NOMO-1 (cell line): ENCODE results near the gene TMEM205.
A peak's percentile ranks its signal among the peaks of the same experiment; 100 is the strongest.
"Not testable (repeated sequence)": the region's sequence is repeated elsewhere in the genome, so short reads cannot be mapped to it uniquely, and the experiment has no call there.

Source experiments
- DNase-seq, 2 experiments: peaks; one replicate each; lab custom pipeline; 2025; ENCODE audit not compliant: unreplicated experiment in 2 of 2; lab: John Stamatoyannopoulos, UW

The TMEM205 gene

DNA sequence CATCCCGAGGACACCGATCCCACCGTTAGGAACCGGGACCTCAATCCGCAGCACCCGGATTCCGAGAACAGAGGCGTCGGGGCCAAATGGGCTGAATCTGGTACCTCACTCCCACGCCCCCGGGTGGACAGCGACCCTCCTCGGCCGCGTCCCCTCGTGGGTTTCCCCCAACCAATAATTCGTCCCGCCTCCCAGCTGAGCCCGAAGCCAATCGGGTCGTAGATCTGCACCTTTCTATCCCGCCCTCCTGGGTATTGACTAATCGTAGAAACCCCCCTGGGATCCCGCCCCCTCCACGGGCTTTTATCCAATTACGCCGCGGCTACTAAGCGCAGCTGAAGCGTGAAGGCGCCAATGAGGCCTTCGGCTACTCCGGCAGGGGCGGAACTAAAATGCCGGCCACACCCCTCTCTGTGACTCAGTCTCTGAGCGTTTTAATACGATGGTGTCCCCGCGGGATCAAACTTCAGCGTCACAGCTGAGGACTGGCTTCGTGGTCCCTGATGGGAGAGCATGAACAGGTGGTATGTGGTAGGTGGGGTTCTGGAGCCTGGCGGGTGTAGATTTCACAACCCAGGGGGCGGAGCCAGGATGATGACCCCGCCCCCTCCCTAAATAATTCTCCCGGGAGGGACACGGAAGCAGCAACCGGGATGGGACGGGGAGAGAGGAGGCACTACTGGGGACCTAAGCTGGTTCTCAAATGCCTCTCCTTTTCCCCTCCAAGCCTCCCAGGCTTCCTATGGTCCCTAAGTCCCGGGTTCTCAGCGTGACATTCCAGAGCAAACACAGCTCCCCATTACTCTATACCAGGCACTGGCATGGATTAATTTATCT, at the start of gene TMEM205, which contains the start of gene CCDC159:
TMEM205 (minus strand) TSS at position 165 of the 837 bp plus-strand sequence. CDS start 649 bp downstream, outside the sequence.
CCDC159 (plus strand) TSS at position 416 of the 837 bp plus-strand sequence; CDS start at position 504, 88 bp downstream.
- DNase-seq: peak; percentile 98 to 99

DNA sequence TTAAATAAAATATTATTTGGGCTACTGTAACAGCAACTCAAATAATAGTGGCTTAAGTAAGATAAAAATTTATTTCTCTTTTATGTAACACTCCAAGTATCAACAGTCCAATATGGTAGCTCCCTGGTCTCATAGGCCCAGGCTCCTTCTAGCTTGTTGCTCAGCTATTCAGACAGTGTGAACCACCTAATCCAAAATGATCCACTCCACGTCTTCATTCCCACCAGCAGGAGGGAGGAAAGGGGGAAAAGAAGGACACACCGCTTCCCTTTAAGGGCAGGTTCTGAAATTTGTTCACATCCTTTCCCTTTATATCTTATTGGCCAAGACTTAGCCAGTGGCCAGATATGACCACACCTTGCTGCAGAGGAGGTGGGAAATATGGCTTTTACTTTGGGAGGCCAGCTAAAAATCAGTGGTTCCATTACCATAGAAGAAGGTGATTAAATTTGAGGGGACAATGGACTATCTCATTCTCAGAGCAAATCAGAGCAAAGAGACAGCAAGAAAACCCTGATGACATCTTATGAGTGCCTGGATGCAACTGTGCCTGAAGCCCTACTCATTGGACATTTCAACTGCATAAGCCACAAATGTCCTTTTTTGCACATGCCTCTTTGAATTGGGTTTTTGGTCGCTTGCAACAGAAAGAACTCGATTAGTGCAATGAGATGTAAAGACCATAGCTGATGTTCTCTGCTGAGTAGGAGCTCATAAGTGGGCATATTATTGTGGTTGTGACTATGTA, 45.0 kb upstream of the TMEM205 start:
- no peak for DNase-seq

DNA sequence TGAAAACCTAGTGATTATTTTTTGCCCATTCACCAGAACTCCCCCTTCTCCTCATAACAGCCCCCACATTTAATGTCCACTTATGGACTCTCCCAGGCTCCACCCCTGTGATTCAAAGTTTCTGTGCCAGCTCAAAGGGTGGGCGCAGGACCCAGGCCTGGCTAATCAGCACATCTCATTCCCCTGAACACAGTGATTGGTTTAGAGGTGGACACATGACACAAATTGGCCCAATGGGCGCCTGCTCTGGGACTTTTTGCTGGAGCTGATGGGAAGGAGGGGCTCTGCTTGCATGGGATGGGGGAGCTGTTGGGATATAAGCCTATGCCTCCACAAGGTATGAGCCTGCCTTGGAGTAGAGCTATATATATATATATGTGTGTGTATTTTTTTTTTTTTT, 44.3 kb upstream of the TMEM205 start:
- DNase-seq: no peak

DNA sequence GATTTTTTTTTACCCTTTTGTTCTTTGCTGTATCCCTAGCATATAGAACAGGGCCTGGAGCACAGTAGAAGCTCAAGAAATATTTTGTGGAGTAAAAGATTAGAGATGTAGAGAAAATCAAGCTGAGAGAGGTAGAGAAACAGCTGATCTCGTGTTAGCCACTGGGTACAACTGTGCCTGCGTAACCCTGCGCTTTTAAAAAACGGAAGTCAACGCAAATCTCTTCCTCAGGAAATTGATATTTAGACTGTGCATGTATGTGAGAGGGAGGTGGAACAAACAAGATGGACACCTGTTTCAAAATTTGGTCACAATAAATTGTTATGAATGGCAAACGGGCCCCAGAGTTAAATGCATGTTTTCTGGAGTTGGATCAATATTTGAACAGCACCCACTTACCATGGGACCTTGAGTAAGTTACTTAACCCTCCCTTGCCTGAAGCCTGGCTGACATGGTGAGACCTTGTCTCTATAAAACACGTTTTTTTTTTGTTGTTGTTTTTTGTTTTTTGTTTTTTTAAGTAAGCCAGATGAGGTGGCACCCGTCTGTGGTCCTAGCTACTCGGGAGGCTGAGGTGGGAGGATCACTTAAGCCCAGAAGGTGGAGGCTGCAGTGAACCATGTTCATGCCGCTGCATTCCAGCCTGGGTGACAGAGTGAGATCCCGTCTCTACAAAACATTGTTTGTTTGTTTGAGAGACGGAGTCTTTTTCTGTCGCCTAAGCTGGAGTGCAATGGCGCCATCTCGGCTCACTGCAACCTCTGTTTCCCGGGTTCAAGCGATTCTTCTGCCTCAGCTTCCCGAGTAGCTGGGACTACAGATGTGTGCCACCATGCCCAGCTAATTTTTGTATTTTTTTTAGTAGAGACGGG, 41.3 kb upstream of the TMEM205 start:
- DNase-seq: peak; percentile 75 to 88

DNA sequence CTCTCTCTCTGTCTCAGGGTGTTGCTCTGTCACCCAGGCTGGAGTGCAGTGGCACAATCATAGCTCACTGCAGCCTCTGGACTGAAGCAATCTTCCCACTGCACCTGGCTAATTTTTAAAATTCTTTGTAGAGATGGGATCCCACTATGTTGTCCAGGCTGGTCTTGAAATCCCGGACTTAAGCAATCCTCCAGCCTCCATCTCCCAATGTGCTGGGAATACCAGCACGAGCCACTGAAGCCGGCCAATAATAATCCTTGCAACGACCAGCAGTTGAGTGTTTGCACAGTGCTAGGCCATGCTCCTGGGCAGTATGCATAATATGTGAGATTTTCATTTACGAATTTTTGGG, 38.7 kb upstream of the TMEM205 start:
- DNase-seq: no peak

DNA sequence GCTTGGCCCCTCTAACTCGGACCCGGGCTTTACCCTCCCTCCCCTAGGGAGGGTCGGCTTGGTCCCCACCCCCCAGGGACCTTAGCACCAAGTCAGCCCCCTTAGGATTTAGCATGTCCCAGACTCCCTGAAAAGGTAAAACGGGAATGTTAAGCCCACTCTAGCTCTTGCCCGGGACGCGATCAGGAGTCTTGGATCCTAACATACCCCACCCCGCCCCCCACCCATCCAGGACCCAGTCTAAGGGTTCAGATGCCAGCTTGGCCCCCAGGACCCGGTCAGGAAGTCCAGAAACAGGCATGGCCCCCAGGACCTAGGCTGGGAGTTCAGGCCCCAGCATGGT, 37.6 kb upstream of the TMEM205 start:
- DNase-seq: no peak

DNA sequence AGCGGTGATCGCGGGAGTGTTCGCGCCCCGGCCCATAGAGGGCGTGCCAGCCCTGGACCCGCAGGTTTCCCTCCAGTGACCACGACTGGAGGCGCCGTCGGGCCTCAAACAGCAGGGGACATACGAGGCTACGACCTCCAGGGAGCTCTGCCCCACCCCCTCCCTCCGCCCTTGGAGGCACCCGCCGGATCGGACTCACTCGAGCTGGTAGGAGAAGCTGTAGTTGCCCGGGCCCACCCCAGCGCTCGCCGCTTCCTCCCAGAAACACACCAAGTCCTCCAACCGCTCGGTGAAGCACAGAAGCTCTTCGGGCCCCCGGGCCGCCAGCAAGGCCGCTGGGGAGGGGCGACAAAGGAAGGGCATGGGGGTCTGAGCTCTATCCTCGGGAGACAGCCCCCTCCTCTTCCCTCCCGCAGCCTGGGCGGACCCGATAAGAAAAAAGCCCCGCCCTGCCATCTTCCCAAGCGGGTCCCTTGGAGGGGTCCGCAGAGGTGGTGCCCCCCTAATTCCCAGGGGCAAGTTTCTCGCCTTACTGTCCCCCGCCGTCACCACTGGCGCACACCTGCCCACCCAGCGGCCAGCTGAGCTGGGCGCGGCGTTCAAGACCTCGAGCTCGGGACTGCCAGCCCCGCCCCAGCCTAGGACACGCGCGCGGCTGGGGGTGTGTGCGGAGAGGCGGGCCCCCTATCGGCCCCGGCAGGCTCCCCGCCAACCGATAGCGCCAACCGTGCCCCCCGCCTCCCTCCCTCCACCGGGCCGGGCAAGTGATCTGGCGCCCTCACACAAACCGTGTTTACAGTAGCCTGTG, 37.0 kb upstream of the TMEM205 start:
- peak; percentile 63 to 80 for DNase-seq

DNA sequence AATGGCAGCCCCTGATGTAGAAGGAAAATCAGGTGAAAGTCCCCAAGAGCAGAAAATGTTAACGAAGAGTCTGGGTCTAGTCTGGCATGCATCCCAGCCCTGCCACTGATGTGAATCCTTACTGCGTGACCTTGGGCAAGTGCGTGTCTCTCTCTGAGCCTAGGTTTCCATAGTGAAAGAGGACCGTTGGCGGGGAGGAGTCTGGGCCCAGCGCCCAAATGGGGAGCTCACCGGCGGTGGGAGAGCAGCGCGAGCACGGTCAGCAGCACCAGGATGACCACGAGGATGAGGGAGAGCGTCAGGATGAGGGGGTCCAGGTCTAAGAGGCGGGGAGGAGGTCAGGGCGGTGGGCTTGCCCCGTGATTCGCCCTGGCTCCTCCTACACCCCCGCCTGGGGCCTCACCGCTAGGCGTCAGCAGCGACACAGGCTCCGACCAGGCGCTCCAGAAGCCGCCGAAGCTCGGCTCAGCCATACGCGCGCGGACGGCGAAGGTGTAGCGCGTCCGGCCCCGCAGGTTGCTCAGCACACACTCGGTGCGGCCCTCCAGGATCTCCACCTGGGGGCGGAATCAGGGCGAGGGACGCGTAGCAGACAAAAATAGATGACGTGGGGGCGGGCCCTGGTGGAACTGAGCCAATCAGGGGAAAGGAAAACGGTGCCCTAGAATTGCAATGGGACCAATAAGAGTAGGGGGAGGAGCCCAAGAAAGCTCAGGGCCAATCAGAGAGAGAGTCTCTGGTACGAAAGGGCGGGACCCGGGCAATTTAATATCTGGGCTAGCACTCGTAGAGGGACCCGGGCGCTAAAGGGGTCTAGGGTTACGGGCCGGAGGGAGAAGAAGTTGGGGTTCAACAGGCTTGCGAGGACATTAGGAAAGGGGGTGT, 34.8 kb upstream of the TMEM205 start:
- DNase-seq: peak; percentile 97 to 100

DNA sequence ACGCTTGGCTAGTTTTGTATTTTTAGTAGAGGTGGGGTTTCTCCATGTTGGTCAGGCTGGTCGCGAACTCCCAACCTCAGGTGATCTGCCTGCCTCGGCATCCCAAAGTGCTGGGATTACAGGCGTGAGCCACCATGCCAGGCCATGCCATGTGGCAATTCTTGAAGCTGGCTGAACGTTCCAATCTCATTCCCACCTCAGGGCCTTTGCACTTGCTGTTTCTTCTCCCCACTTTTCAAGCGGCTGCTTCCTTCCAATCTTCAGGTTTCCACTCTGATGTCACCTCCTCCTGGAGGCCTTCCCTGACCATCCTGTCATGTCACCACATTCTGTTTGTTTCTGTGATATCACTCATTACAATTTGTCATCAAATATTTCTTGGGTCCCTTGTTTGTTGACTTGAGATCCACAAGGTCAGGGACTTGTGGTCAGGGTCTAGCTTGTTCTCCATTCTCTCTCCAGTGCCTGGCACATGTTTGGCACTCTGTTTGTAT, 33.8 kb upstream of the TMEM205 start:
- DNase-seq: no peak

DNA sequence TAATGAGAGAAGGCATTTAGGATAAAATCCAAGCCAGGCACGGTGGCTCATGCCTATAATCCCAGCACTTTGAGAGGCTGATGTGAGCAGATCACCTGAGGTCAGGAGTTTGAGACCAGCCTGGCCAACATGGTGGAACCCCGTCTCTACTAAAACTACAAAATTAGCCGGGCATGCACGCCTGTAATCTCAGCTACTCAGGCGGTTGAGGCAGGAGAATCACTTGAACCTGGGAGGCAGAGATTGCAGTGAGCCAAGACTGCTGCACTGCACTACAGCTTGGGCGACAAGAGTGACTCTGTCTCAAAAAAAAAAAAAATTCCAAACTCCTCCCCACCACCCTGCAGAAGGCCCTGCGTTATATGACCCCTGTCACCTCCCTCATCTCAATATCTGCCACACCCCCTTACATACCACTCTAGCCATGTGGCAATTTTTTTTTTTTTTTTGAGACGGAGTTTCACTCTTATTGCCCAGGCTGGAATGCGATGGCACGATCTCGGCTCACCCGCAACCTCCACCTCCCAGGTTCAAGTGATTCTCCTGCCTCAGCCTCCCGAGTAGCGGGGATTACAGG, 33.3 kb upstream of the TMEM205 start:
- not testable (repeated sequence) for DNase-seq

DNA sequence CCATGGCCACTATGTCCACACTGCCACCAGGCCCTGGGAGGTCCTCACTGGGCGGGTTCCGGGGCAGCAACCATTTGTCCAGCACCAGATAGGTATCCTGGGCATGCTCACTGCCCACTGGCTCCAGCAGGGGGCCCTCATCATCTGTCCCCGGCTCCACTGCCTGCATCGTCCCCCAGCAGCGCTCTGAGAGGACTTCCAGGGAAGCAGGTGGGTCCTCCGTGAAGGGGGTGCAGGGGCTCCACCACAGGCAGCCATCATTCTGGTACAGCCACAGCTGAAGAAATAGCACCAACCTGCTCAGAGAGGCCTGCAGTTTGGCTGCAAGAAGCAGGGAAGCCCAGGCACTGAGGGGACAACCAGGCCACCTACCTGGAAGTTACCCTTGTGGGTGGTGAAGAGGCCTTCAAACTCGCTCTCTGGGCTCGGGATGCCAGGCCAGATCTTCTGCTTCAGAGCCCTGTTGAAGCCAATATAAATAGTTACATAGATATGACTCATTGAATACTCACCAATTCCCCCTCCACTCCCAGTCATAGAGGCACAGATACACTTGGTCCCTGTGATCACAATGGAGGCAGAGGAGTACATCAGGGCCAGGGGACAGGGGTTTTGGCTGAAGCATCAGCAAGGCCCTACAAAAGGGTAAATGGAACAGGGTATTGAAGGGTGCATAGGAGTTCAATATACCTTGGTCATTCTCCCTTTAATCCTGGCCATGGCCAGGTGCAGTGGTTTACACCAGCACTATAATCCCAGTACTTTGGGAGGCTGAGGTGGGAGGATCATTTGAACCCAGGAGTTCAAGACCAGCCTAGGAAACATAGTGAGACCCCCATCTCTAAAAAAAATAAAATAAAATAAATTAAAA, 32.5 kb upstream of the TMEM205 start:
- DNase-seq: no peak

DNA sequence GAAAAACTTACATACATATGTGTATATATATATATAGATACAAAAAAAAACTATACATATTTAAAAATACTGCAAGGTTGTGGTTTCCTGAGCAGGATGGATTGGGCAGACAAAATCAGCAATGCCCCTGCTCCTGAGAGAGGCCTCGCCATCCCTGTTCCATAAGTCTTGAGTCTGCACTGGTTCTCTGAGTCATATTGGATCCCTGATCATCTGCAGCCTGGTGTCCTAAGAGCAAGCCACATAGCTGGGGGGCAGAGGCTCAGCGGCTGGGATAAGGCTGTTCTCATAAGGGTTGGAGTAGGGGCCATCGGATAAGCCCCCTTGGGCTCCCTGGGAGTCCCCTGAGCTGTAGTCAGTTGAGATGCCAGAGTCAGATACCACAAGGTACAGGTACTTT, 31.7 kb upstream of the TMEM205 start:
- no peak for DNase-seq

DNA sequence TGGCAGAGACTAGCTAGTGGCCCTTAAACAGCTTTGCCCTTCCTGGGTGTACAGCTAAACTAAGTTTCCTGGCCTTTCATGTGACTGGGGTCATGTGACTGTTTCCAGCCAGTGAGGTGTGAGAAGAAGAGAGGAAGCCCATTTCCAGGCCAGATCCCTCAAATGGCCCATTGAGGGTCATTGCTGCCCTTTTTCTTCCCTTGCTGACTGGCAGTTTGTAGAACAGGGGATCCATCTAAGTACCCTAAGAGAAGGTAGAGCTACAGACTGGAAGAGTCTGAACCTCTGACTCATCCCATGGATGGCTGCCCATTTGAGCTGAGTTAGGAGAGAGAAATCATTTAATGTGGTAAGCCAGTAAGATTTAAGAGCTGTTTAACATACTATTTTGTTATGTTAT, 31.2 kb upstream of the TMEM205 start:
- DNase-seq: peak in 1 of 2 experiments; percentile 19

DNA sequence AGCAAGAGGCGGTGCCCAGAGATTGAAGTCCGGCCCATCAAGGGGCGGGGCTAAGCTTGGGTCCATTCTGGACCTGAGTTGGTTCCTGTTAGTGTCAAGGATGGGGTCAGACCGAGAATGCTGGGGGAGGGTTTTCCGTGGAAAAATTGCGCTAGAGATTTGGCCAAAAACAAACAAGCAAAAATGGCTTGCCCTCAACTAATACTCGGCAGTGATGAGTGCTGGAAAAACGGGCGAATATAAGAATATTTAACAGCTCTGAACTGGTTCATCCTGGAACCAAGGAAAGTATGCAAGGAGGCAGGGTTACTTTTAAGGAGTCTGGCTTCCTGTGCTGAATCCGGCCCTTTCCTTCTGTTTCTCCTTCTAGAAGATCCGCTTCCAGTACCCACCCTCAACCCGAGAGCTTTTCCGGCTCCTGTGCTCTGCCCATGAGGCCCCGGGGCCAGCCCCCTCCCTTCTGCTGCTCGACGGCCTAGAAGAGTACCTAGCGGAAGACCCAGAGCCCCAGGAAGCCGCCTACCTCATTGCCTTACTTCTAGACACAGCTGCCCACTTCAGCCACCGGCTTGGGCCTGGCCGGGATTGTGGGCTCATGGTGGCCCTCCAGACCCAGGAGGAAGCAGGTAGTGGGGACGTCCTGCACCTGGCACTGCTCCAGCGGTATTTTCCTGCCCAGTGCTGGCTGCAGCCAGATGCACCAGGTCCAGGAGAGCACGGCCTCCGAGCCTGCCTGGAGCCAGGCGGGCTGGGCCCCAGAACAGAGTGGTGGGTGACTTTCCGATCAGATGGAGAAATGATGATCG, 29.3 kb upstream of the TMEM205 start:
- peak; percentile 53 to 56 for DNase-seq

DNA sequence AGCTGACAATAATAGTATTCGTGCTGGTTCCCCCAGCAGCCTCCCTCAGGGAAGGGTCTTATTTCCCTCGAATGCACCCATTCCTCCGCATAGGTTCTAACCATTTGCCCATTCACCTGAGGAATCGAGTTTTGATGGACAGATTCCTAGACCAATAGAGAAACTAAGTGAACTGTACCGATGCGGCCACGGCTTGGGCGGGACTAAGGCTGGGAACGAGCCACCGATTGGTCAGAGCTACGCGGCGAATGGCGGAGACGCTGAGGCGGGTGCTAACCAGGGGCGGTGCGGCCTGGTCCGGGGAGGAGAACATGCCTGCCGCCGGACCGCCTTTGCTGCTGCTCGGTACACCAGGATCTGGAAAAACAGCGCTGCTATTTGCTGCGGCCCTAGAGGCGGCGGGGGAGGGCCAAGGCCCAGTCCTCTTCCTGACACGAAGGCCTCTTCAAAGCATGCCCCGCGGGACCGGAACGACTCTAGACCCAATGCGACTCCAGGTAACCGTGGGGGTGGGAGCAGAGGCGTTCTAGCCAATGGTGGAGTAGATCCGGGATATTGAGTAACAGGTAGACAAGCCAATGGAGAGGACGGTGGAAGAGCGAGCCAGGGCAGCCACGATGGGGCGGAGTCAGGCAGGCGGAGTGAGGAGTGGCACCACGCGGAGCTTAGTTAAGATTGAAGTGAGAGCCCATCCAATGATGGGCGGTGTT, 28.5 kb upstream of the TMEM205 start, which contains the start of gene SWSAP1:
SWSAP1 (plus strand) TSS at position 234 of the 710 bp plus-strand sequence; CDS start at position 249, 15 bp downstream.
- DNase-seq: peak; percentile 99 to 100

DNA sequence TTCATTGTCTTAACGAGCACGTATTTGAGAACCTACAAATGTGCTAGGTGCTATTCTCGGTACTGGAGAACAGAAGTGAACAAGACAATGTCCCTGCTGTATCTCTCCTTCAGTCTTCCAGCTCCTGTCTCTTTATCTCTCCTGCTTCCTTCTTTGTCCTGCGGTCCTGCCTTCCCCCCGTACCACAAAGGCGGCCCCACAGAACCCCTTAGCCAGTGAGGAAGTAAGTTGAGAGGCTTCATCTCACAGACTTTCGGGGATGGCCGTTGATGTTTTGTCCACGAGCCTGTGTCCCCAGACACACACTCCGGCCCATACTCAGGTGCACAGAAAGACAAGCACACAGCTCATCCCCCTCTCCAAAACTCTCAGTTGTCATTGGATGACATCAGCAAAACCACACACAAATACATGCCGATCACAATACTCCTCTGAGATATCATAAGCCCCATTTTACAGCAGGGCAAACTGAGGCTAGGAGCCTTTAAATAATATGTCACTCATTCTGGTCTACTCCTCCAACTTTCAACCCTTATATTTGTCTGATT, 27.9 kb upstream of the TMEM205 start:
- DNase-seq: peak; percentile 38 to 54
